CD4-positive, alpha-beta T cell treated with Interleukin-4 for 1 hour (primary cell): Measurements from ENCODE around the gene PRG2.
"Not testable (repeated sequence)": the region's sequence is repeated elsewhere in the genome, so short reads cannot be mapped to it uniquely, and the experiment has no call there.

Experiments
- DNase-seq, 2 donors: peaks; one replicate each; pipeline ENCODE4 v3.0.0-alpha.2; 2020 to 2022

The PRG2 gene

GRCh38 chr11:57344826-57345225, 45.6 kb downstream of the PRG2 start:
- no peak for DNase-seq

- no peak for DNase-seq
Observed at GRCh38 chr11:57343825-57344224, 46.6 kb downstream of the PRG2 start.

GRCh38 chr11:57342702-57343101, 47.7 kb downstream of the PRG2 start:
- DNase-seq: no peak

GRCh38 chr11:57341250-57341808, 49.1 kb downstream of the PRG2 start:
- no peak for DNase-seq

GRCh38 chr11:57340039-57340615, 50.3 kb downstream of the PRG2 start:
- no peak for DNase-seq

- no peak for DNase-seq
Observed at GRCh38 chr11:57339328-57339727, 51.1 kb downstream of the PRG2 start.

GRCh38 chr11:57338142-57338541, 52.3 kb downstream of the PRG2 start, which contains the start of gene P2RX3:
Gene P2RX3 (plus strand): TSS chr11:57338352. CDS start chr11:57338551, 199 bp downstream.
- DNase-seq: no peak

- not testable (repeated sequence) for DNase-seq
Observed at GRCh38 chr11:57336856-57337255, 53.6 kb downstream of the PRG2 start.
